Spleen (tissue), 7 donors: ENCODE results near the gene PLAU.

Source experiments
- POLR2A ChIP-seq, 3 donors: fragments of 450-650 bp; IDR thresholded peaks; one replicate each; pipeline ENCODE4 v1.5.1; 2017; ENCODE audit warnings: antibody characterized with exemption in 3 of 3, mild to moderate bottlenecking in 1 of 3
- POLR2AphosphoS5 ChIP-seq, 3 donors: sonication (generic); formaldehyde crosslinking; IDR thresholded peaks; one replicate each; pipeline ENCODE4 v1.5.1; 2017; ENCODE audit warnings: antibody characterized with exemption in 3 of 3
- TF ChIP-seq, protein P1 (sequence below), 11 experiments: fragments of 200-600 bp in 7 of 11; fragments of 450-650 bp in 4 of 11; sonication (generic) in 4 of 11; IDR thresholded peaks in 8 of 11; conservative IDR thresholded peaks in 3 of 11; 1 replicate in 7 of 11; 2 replicates in 4 of 11; pipeline versions ENCODE4 v1.4.0 to v1.8.0; 2016 to 2021; ENCODE audit warnings: antibody characterized with exemption in 11 of 11, inconsistent platforms in 4 of 11, mild to moderate bottlenecking in 1 of 11
- donor health status: DM: no; HTN: no; CAD: no; lungs with moderate emphysema.
- donor health status: DM: no; HTN: no; CAD: no.
- donor health status: DM: no; HTN: no; CAD: no.

DNA sequence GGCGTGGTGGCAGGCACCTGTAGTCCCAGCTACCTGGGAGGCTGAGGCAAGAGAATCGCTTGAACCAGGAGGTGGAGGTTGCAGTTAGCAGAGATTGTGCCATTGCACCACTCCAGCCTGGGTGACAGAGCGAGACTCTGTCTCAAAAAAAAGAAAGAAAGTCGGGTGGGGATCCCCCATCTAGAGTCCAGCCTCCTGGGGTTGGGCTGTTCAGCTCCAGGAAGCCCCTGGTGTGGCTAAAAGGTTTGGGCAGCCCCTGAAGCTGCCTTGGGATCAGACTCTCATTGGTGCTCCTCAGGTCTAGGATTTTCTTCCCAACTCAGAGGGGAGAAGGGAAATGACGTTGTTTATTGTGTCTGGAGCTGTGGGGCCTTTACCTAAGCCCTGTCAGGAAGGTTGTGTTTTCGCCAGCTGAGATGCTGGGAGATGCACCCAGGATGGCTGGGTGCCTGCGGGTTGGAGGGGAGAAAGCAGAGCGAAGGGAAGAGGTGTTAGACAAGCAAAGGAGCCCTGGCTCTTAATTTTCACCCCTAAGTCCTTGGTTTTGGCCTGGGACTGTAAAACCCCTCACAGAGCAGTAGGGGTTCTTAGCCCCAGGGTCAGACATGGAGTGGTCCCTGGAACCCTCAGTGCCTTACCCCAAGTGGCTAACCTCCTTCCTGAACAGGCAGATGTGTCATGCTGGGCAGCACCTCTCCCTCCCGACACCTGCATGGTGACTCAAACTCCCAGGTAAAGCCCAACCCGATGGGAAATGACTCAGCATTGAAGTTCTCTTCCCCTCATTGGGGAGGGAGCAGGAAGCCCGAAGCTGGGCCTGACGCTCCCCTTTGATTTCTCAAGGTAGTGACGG, 21.1 kb downstream of the PLAU start:
- TF ChIP-seq, protein P1, sequence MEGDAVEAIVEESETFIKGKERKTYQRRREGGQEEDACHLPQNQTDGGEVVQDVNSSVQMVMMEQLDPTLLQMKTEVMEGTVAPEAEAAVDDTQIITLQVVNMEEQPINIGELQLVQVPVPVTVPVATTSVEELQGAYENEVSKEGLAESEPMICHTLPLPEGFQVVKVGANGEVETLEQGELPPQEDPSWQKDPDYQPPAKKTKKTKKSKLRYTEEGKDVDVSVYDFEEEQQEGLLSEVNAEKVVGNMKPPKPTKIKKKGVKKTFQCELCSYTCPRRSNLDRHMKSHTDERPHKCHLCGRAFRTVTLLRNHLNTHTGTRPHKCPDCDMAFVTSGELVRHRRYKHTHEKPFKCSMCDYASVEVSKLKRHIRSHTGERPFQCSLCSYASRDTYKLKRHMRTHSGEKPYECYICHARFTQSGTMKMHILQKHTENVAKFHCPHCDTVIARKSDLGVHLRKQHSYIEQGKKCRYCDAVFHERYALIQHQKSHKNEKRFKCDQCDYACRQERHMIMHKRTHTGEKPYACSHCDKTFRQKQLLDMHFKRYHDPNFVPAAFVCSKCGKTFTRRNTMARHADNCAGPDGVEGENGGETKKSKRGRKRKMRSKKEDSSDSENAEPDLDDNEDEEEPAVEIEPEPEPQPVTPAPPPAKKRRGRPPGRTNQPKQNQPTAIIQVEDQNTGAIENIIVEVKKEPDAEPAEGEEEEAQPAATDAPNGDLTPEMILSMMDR (IDR thresholded peaks at IDR 0.05 in 8 of 11, conservative IDR thresholded peaks at IDR 0.05 in 3 of 11) = no peak
- TF ChIP-seq POLR2AphosphoS5 (IDR thresholded peaks at IDR 0.05) (no peak), POLR2A (IDR thresholded peaks at IDR 0.05) (no peak)
